HG03439 (cell line): ENCODE data around the gene MYO15A.

Source experiments
- ATAC-seq: cut with Tn5 transposase; IDR thresholded peaks from one replicate; pipeline ENCODE4 v1.9.1; 2021; ENCODE audit warnings: mild to moderate bottlenecking, moderate library complexity; ENCODE audit not compliant: unreplicated experiment

MYO15A gene

GRCh38 chr17:18129041-18129502 is 20.5 kb downstream of the MYO15A start:
- no peak for ATAC-seq

- no peak for ATAC-seq
These were observed 24.2 kb downstream of the MYO15A start for GRCh38 chr17:18132711-18133110.

GRCh38 chr17:18136357-18136756 is 27.8 kb downstream of the MYO15A start:
- ATAC-seq: no peak

GRCh38 chr17:18138065-18138749 is 29.7 kb downstream of the MYO15A start:
- no peak for ATAC-seq

GRCh38 chr17:18139092-18139491 is 30.5 kb downstream of the MYO15A start:
- ATAC-seq: no peak

- no peak for ATAC-seq
These were observed 30.9 kb downstream of the MYO15A start for GRCh38 chr17:18139498-18139897.

GRCh38 chr17:18139949-18140348 is 31.4 kb downstream of the MYO15A start:
- ATAC-seq: no peak

- ATAC-seq: no peak
These were observed 32.1 kb downstream of the MYO15A start for GRCh38 chr17:18140648-18141047.

GRCh38 chr17:18141210-18141803 is 32.8 kb downstream of the MYO15A start:
- no peak for ATAC-seq

- ATAC-seq: no peak
These were observed 33.9 kb downstream of the MYO15A start for GRCh38 chr17:18142417-18142816.

GRCh38 chr17:18143044-18143936 is 34.7 kb downstream of the MYO15A start:
- no peak for ATAC-seq

- ATAC-seq: no peak
These were observed 35.7 kb downstream of the MYO15A start for GRCh38 chr17:18144261-18144660.

GRCh38 chr17:18144855-18145254 is 36.3 kb downstream of the MYO15A start:
- ATAC-seq: no peak

GRCh38 chr17:18145811-18146210 is 37.3 kb downstream of the MYO15A start:
- no peak for ATAC-seq

- ATAC-seq: no peak
These were observed 37.7 kb downstream of the MYO15A start for GRCh38 chr17:18146259-18146658.

GRCh38 chr17:18146980-18147379 is 38.4 kb downstream of the MYO15A start:
- no peak for ATAC-seq

GRCh38 chr17:18148586-18148985 is 40.0 kb downstream of the MYO15A start:
- no peak for ATAC-seq

GRCh38 chr17:18151290-18151689 is 42.7 kb downstream of the MYO15A start:
- ATAC-seq: no peak

- ATAC-seq: no peak
These were observed 46.6 kb downstream of the MYO15A start for GRCh38 chr17:18155179-18155578.

- ATAC-seq: no peak
These were observed 47.8 kb downstream of the MYO15A start for GRCh38 chr17:18156171-18156975.

GRCh38 chr17:18156976-18157280 is 48.4 kb downstream of the MYO15A start:
- no peak for ATAC-seq
